Tibial nerve (tissue), 4 donors: ENCODE measurements around the gene PCDHGB6.
A peak's percentile ranks its signal among the peaks of the same experiment; 100 is the strongest.
"Not testable (repeated sequence)": the region's sequence is repeated elsewhere in the genome, so short reads cannot be mapped to it uniquely, and the experiment has no call there.

Experiments used
- EP300 ChIP-seq, 2 donors: sonication (generic); formaldehyde crosslinking; IDR thresholded peaks; one replicate each; pipeline ENCODE4 v1.6.1; 2017; ENCODE audit warnings: antibody characterized with exemption in 2 of 2, mild to moderate bottlenecking in 1 of 2
- TF ChIP-seq, protein P1 (sequence below), 5 experiments: fragments of 200-600 bp in 3 of 5; fragments of 450-650 bp in 2 of 5; sonication (generic) in 3 of 5; IDR thresholded peaks; one replicate each; pipeline ENCODE4 v1.5.1; 2016 to 2019; ENCODE audit warnings: antibody characterized with exemption in 5 of 5, mild to moderate bottlenecking in 3 of 5, moderate library complexity in 2 of 5

DNA sequence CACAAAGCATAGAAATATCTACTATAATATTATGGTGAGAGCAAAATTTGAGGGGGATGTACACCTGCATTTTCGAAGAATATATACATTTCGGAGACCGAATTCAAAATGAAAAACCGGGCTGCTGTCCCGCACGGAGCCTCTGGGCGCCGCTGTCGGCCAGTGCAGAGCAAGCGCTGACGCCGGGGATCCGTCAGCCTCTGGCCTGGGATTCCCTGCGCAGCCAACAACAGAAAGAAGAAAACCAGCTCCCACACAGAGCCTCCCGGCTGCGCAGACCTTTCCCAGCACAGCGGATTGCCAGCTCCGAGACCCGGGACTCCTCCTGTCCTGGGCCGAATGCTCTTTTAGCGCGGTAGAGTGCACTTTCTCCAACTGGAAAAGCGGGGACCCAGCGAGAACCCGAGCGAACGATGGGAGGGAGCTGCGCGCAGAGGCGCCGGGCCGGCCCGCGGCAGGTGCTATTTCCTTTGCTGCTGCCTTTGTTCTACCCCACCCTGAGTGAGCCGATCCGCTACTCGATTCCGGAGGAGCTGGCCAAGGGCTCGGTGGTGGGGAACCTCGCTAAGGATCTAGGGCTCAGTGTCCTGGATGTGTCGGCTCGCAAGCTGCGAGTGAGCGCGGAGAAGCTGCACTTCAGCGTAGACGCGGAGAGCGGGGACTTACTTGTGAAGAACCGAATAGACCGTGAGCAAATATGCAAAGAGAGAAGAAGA is at the start of gene PCDHGB6:
- TF ChIP-seq EP300 (IDR thresholded peaks at IDR 0.05) = not testable (repeated sequence)
- TF ChIP-seq, protein P1, sequence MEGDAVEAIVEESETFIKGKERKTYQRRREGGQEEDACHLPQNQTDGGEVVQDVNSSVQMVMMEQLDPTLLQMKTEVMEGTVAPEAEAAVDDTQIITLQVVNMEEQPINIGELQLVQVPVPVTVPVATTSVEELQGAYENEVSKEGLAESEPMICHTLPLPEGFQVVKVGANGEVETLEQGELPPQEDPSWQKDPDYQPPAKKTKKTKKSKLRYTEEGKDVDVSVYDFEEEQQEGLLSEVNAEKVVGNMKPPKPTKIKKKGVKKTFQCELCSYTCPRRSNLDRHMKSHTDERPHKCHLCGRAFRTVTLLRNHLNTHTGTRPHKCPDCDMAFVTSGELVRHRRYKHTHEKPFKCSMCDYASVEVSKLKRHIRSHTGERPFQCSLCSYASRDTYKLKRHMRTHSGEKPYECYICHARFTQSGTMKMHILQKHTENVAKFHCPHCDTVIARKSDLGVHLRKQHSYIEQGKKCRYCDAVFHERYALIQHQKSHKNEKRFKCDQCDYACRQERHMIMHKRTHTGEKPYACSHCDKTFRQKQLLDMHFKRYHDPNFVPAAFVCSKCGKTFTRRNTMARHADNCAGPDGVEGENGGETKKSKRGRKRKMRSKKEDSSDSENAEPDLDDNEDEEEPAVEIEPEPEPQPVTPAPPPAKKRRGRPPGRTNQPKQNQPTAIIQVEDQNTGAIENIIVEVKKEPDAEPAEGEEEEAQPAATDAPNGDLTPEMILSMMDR (IDR thresholded peaks at IDR 0.05) = peak; percentile 9 to 53 (median 41)
